HepG2 (cell line): Measurements from ENCODE around the gene ZSCAN26. TPM values are rescaled to one million over a fixed set of nuclear protein-coding genes. Genes with fewer than 3 reads are reported as not detected.

ENCODE experiments used
- ARID4A ChIP-seq: sonication (generic); formaldehyde crosslinking; IDR thresholded peaks from 2 replicates; pipeline ENCODE4 v1.5.0; 2020; ENCODE audit warnings: mild to moderate bottlenecking, missing genetic modification reagents, borderline replicate concordance
- CBX1 ChIP-seq: IDR thresholded peaks from one replicate; pipeline ENCODE4 v1.6.1; 2016; ENCODE audit warnings: antibody characterized with exemption, low read depth
- ELK4 ChIP-seq: sonication (generic); formaldehyde crosslinking; IDR thresholded peaks from 2 replicates; pipeline ENCODE4 v1.9.0; 2021; ENCODE audit warnings: missing genetic modification reagents, borderline replicate concordance
- FOXK1 ChIP-seq: sonication (generic); formaldehyde crosslinking; IDR thresholded peaks from 2 replicates; pipeline ENCODE4 v1.4.0; 2020; ENCODE audit warnings: low read depth, missing genetic modification reagents, borderline replicate concordance
- FOXM1 ChIP-seq: sonication (generic); formaldehyde crosslinking; IDR thresholded peaks from 2 replicates; pipeline ENCODE4 v1.5.0; 2020; ENCODE audit warnings: missing genetic modification reagents
- GFI1 ChIP-seq: sonication (generic); formaldehyde crosslinking; IDR thresholded peaks from 2 replicates; pipeline ENCODE4 v1.5.0; 2020; ENCODE audit warnings: missing genetic modification reagents, mild to moderate bottlenecking, borderline replicate concordance
- HIVEP1 ChIP-seq: sonication (generic); formaldehyde crosslinking; IDR thresholded peaks from 2 replicates; pipeline ENCODE4 v1.4.0; 2020; ENCODE audit warnings: mild to moderate bottlenecking, missing genetic modification reagents
- MIER2 ChIP-seq: IDR thresholded peaks from 2 replicates; pipeline ENCODE4 v1.6.1; 2016; ENCODE audit warnings: missing biosample characterization, missing genetic modification reagents
- NCOA2 ChIP-seq: sonication (generic); formaldehyde crosslinking; IDR thresholded peaks from 2 replicates; pipeline ENCODE4 v1.8.0; 2022; ENCODE audit warnings: inconsistent platforms
- PHF20 ChIP-seq: sonication (generic); formaldehyde crosslinking; IDR thresholded peaks from 2 replicates; pipeline ENCODE4 v1.5.0; 2020; ENCODE audit warnings: mild to moderate bottlenecking, missing genetic modification reagents
- SIN3A ChIP-seq: IDR thresholded peaks from 2 replicates; pipeline ENCODE4 v1.6.1; 2011; ENCODE audit warnings: low read depth, mild to moderate bottlenecking, control low read depth, low read length, borderline replicate concordance
- SMARCC2 ChIP-seq: fragments of 450-650 bp; IDR thresholded peaks from 2 replicates; pipeline ENCODE4 v1.6.1; 2017; ENCODE audit warnings: antibody characterized with exemption, mild to moderate bottlenecking
- THAP8 ChIP-seq: sonication (generic); formaldehyde crosslinking; IDR thresholded peaks from 2 replicates; pipeline ENCODE4 v1.5.1; 2020; ENCODE audit warnings: missing genetic modification reagents, mild to moderate bottlenecking, borderline replicate concordance
- TSC22D2 ChIP-seq: sonication (generic); formaldehyde crosslinking; IDR thresholded peaks from 2 replicates; pipeline ENCODE4 v1.5.1; 2020; ENCODE audit warnings: missing genetic modification reagents, mild to moderate bottlenecking, borderline replicate concordance
- ZBTB37 ChIP-seq: sonication (generic); formaldehyde crosslinking; IDR thresholded peaks from 2 replicates; pipeline ENCODE4 v1.4.0; 2020; ENCODE audit warnings: mild to moderate bottlenecking, missing genetic modification reagents
- ZBTB7B ChIP-seq: sonication (generic); formaldehyde crosslinking; IDR thresholded peaks from 2 replicates; pipeline ENCODE4 v1.4.0; 2020; ENCODE audit warnings: missing genetic modification reagents
- ZNF253 ChIP-seq: sonication (generic); formaldehyde crosslinking; IDR thresholded peaks from 2 replicates; pipeline ENCODE4 v1.8.0; 2022; ENCODE audit warnings: mild to moderate bottlenecking, missing genetic modification reagents, borderline replicate concordance
- ZNF530 ChIP-seq: sonication (generic); formaldehyde crosslinking; IDR thresholded peaks from 2 replicates; pipeline ENCODE4 v1.5.0; 2020; ENCODE audit warnings: low read depth, mild to moderate bottlenecking, missing genetic modification reagents
- ZNF577 ChIP-seq: sonication (generic); formaldehyde crosslinking; IDR thresholded peaks from 2 replicates; pipeline ENCODE4 v1.4.0; 2020; ENCODE audit warnings: mild to moderate bottlenecking, low read depth, missing genetic modification reagents, borderline replicate concordance
- ZNF691 ChIP-seq: sonication (generic); formaldehyde crosslinking; IDR thresholded peaks from 2 replicates; pipeline ENCODE4 v1.4.0; 2020; ENCODE audit warnings: missing genetic modification reagents, low read depth, mild to moderate bottlenecking, borderline replicate concordance
- ZSCAN20 ChIP-seq: sonication (generic); formaldehyde crosslinking; IDR thresholded peaks from 2 replicates; pipeline ENCODE4 v1.4.0; 2020; ENCODE audit warnings: missing genetic modification reagents, mild to moderate bottlenecking, borderline replicate concordance
- polyA plus RNA-seq, 8 experiments: library from polyadenylated mRNA; depleted of rRNA in 3 of 8; stranded (reverse) in 7 of 8; unstranded in 1 of 8; fragments of >200 nt; fragmentation: Illumina TruSeq in 4 of 8; extraction: Trizol in 4 of 8; gene quantifications; 2 replicates each; pipeline versions ENCODE4 v1.2.1 to v1.2.3, GENCODE V29; 2011 to 2016; ENCODE audit warnings: low read depth in 4 of 8, missing spikeins in 1 of 8, mixed read lengths in 1 of 8; ENCODE audit not compliant: insufficient read depth in 1 of 8
- total RNA-seq, 5 experiments: library from RNA; depleted of rRNA; stranded (reverse); fragments of >200 nt; fragmentation: Illumina TruSeq; extraction: Trizol; gene quantifications; 2 replicates each; pipeline ENCODE4 v1.2.3, GENCODE V29; 2016; ENCODE audit warnings: low read depth in 1 of 5

Gene ZSCAN26
- total and polyA plus RNA-seq, 2 of the 13 experiments (the other 11 are each of a cell fraction or from before 2014, with no cell fraction given): 12.0 to 15.6 TPM

GRCh38 chr6:28225056-28225834, 41.7 kb upstream of the ZSCAN26 start, which contains the start of gene ZSCAN9 (continued):
- TF ChIP-seq ZSCAN20 (CRISPR knock-in tag) (no peak), ZNF691 (CRISPR knock-in tag) (peak; percentile 96; the same call in 1 of the 2 replicates), THAP8 (CRISPR knock-in tag) (0 out of 2 replicates have a peak, but pooled peaks have one; percentile 86), ZBTB37 (no peak), FOXK1 (peak; percentile 85; the same call in 1 of the 2 replicates), PHF20 (CRISPR knock-in tag) (peak; percentile 97), ZNF253 (CRISPR knock-in tag) (no peak), GFI1 (peak; percentile 43; the same call in 1 of the 2 replicates), ELK4 (CRISPR knock-in tag) (no peak), ZBTB7B (CRISPR knock-in tag) (peak; percentile 92), ZNF530 (CRISPR knock-in tag) (no peak), SIN3A (peak; percentile 93; the same call in 1 of the 2 replicates), ARID4A (peak; percentile 92), NCOA2 (CRISPR knock-in tag) (peak; percentile 61; the same call in 1 of the 2 replicates), MIER2 (CRISPR knock-in tag) (peak; percentile 66; the same call in 1 of the 2 replicates), HIVEP1 (CRISPR knock-in tag) (peak; percentile 94), TSC22D2 (CRISPR knock-in tag) (peak; percentile 91; the same call in 1 of the 2 replicates), SMARCC2 (no peak), FOXM1 (CRISPR knock-in tag) (no peak), CBX1 (peak; percentile 72), ZNF577 (CRISPR knock-in tag) (no peak)
